VCaP (cell line): ENCODE measurements around the gene PCYOX1L.

Experiments
- H3K27ac ChIP-seq: fragments of 450-650 bp; 2 replicates; pipeline ENCODE4 v1.5.1; 2017
- CTCF ChIP-seq: fragments of 450-650 bp; conservative IDR thresholded peaks from 2 replicates; pipeline ENCODE4 v1.5.1; 2017; ENCODE audit warnings: mild to moderate bottlenecking, moderate library complexity

PCYOX1L gene

GRCh38 chr5:149416987-149417710 is 59.3 kb downstream of the PCYOX1L start:
- H3K27ac ChIP-seq: no peak overlapping the region

GRCh38 chr5:149417711-149418368 is 60.0 kb downstream of the PCYOX1L start:
- no peak overlapping the region for H3K27ac ChIP-seq
- no peak for TF ChIP-seq CTCF

More at GRCh38 chr5:149416987-149417710, 59.3 kb downstream of the PCYOX1L start:
- TF ChIP-seq CTCF: no peak

- TF ChIP-seq CTCF: no peak
- no peak overlapping the region for H3K27ac ChIP-seq
These were observed 61.2 kb downstream of the PCYOX1L start for GRCh38 chr5:149418910-149419531.
